Astrocyte of the cerebellum (primary cell): Measurements from ENCODE around the gene ENTPD1.

ENCODE experiments used
- DNase-seq: peaks from one replicate; pipeline ENCODE4 v3.0.0-alpha.2; 2011; ENCODE audit warnings: low read depth
- H3K4me3 ChIP-seq: 2 replicates; pipeline ENCODE4 v1.5.1; 2011; ENCODE audit warnings: mild to moderate bottlenecking, low read depth, low read length, moderate library complexity
- in situ Hi-C: cut with HindIII; loops from 2 replicates; pipeline ENCODE4 v1.10.0; 2017; ENCODE audit warnings: low sequenced_read_pairs
- TF ChIP-seq, protein P1 (sequence below): IDR thresholded peaks from 2 replicates; pipeline ENCODE4 v1.5.1; 2012; ENCODE audit warnings: low read length, low read depth, moderate library complexity, mild to moderate bottlenecking; ENCODE audit errors: missing control alignments

ENTPD1 gene

GRCh38 chr10:95845411-95845810, 89.4 kb downstream of the ENTPD1 start:
- in situ Hi-C loops = no loop called here
- DNase-seq = no peak
- TF ChIP-seq, protein P1, sequence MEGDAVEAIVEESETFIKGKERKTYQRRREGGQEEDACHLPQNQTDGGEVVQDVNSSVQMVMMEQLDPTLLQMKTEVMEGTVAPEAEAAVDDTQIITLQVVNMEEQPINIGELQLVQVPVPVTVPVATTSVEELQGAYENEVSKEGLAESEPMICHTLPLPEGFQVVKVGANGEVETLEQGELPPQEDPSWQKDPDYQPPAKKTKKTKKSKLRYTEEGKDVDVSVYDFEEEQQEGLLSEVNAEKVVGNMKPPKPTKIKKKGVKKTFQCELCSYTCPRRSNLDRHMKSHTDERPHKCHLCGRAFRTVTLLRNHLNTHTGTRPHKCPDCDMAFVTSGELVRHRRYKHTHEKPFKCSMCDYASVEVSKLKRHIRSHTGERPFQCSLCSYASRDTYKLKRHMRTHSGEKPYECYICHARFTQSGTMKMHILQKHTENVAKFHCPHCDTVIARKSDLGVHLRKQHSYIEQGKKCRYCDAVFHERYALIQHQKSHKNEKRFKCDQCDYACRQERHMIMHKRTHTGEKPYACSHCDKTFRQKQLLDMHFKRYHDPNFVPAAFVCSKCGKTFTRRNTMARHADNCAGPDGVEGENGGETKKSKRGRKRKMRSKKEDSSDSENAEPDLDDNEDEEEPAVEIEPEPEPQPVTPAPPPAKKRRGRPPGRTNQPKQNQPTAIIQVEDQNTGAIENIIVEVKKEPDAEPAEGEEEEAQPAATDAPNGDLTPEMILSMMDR = no peak

GRCh38 chr10:95847007-95847406, 91.0 kb downstream of the ENTPD1 start:
- in situ Hi-C loops = no loop called here
- DNase-seq = no peak
- TF ChIP-seq, protein P1 = no peak
- no peak overlapping the region for H3K4me3 ChIP-seq

More at GRCh38 chr10:95845411-95845810, 89.4 kb downstream of the ENTPD1 start:
- no peak overlapping the region for H3K4me3 ChIP-seq

GRCh38 chr10:95848841-95849240, 92.9 kb downstream of the ENTPD1 start:
- in situ Hi-C loops = no loop called here
- no peak overlapping the region for H3K4me3 ChIP-seq
- DNase-seq = no peak

DNA sequence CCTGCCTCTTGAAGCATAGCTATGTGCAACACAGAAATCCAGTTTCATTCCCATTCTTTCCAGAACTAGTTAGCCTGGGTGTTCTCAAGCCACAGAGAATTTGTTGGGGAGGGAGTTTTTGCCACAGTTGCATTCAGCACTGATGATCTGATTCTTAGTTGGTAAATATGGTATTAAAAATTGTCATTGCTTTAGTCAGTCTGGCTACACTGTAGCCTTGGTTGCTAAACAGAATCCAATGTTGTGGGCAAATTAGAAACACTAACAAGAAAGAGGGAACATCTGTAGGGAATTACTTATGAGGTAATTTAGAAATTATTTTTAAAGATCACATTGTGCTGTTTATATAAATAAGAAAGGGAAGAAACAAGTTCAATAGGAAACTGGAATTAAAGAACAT, 94.8 kb downstream of the ENTPD1 start:
- no peak overlapping the region for H3K4me3 ChIP-seq
- in situ Hi-C loops = no loop called here
- DNase-seq = no peak
- TF ChIP-seq, protein P1 = no peak

More at GRCh38 chr10:95848841-95849240, 92.9 kb downstream of the ENTPD1 start:
- TF ChIP-seq, protein P1 = no peak

DNA sequence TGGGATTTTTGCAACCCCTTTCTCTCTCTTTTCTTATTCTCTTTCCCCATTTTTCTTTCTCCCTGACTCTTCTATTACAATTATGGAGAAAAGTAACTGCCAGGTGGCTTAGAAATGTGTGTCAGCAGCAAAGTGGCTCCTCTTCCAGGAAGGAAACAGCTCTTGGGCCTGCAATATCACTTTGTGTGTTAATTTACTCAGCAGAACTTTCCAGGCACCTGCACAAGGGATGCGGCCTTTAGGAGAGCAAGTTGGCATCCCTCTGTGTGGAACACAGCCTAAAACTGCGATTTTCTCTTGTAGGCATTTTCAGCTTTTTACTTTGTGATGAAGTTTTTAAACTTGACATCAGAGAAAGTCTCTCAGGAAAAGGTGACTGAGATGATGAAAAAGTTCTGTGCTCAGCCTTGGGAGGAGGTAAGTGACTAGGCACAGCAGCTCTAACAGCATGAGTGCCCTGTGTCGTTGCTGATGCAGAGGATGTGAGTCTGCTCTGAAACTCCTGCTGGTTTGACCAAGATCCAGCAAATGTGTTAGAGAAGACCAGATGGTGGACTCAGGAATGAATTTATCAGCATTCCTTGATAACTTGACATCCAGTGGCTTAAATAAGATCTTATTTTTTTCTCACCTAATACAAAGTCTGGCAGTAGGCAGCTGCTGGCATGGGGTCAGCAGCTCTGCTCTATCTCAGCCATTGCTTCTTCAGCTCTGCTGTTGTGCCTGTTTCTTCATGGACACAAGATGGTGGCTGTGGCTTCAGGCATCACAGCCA, 104.4 kb downstream of the ENTPD1 start:
- TF ChIP-seq, protein P1 = no peak
- no peak overlapping the region for H3K4me3 ChIP-seq
- no peak for DNase-seq
- in situ Hi-C loops = no loop called here

DNA sequence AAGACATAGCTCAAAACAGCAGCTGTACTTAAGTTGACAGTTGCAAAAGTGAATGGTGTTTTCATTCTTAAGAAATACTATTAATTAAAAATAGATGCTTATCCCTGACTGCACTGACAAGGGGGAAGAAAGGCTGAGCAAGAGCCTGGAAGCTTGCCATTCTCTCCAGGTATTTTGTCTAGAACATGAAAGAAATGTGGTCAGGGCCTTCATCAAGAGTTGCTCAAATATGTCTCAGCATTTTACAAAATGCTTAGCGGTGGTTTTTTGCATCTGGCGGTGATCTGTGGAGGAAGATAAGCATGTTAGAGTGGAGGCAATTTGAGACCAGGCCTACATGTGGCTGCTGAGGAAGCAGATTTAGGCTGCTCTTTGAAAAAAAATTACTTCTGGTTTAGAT, 105.4 kb downstream of the ENTPD1 start:
- H3K4me3 ChIP-seq = no peak overlapping the region
- TF ChIP-seq, protein P1 = no peak
- in situ Hi-C loops = no loop called here
- peak; percentile 32 for DNase-seq
